ENCODE results near the gene SAMD1. TPM values are rescaled to one million over a fixed set of nuclear protein-coding genes. Genes with fewer than 3 reads are reported as not detected.

The SAMD1 gene
- total and polyA plus RNA-seq, 9 of the 15 experiments (the other 6 are each of a cell fraction or from before 2014, with no cell fraction given): 2.9 to 96.0 (median 43.5) TPM

DNA sequence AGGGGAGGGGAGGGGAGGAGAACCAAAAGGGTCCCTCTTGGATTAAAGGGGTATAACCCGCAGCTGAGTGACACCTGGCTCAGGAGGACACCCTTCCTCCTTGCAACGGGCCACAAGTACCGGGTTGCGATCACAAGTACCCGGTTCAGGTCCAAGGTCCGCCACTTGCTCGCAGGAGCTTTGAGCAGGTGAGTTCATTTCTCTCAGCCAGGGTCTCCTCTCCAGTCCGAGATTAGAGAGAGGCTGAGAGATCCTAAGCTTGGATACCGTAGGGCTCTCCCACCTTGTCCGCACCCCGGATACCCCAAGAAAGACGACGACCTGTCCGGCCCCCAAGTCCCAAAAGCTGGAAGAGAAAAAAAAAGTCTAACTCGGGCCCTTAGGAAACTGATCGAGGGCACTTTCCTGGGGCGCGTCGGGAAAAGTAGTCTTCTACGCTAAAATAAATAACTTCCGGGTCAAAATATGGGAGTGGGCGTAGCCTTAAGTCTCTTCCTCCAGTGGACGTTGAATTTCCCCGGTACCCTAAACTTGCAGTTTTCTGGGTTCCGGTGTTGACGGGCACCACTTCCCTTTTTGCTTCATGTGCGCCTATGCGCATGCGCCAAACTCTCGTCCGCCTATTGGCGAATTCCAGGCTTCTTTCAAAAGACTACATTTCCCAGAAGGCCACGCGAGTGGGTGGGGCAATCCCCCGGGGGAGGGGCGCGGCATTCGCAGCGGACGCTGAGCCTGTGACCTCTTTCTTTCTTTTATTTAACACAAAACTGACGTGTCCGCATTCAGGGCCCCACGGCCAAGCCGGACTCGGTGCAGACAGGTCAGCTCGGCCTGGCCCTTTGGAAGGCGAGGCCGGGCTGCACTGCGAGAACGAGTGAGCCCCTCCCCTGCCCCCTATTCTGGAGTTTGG lies 9.4 kb downstream of the SAMD1 start (continued):
- TF ChIP-seq PHF8 (IDR thresholded peaks at IDR 0.05; ENCODE audit: borderline replicate concordance, low read length) (peak; percentile 82; the same call in 1 of the 2 replicates), ZFP36 (IDR thresholded peaks at IDR 0.05; ENCODE audit: low read depth, low read length, partially characterized antibody) (no peak), ZNF143 (CRISPR knock-in tag; IDR thresholded peaks at IDR 0.05) (peak; percentile 92), HMGN3 (IDR thresholded peaks at IDR 0.05; ENCODE audit: borderline replicate concordance, extremely low read depth, insufficient read length, low read depth, low read length) (no peak), ZNF830 (CRISPR knock-in tag; IDR thresholded peaks at IDR 0.05) (0 out of 2 replicates have a peak, but pooled peaks have one; percentile 29), POLR2AphosphoS5 (IDR thresholded peaks at IDR 0.05; ENCODE audit: control insufficient read depth, insufficient read depth, low read depth, low read length) (peak; percentile 35), ZNF717 (CRISPR knock-in tag; IDR thresholded peaks at IDR 0.05) (no peak), BRCA1 (IDR thresholded peaks at IDR 0.05) (no peak), BRCA1 (CRISPR knock-in tag; IDR thresholded peaks at IDR 0.05) (no peak), ZNF584 (CRISPR knock-in tag; IDR thresholded peaks at IDR 0.05; ENCODE audit: low read depth) (no peak), EGR1 (conservative IDR thresholded peaks at IDR 0.05) (peak; percentile 75), TSC22D4 (tag; IDR thresholded peaks at IDR 0.05) (no peak), ZNF354B (CRISPR knock-in tag; IDR thresholded peaks at IDR 0.05) (no peak), CBFA2T2 (conservative IDR thresholded peaks at IDR 0.05) (no peak), ZNF24 (IDR thresholded peaks at IDR 0.05) (no peak), FOS (IDR thresholded peaks at IDR 0.05; ENCODE audit: extremely low read depth, insufficient read length) (peak; percentile 13), PCBP2 (IDR thresholded peaks at IDR 0.05; ENCODE audit: low read depth, low read length, poor library complexity, severe bottlenecking) (no peak), MTA2 (IDR thresholded peaks at IDR 0.05; ENCODE audit: low read depth) (peak; percentile 82), CREM (IDR thresholded peaks at IDR 0.05; ENCODE audit: low read depth) (peak; percentile 89), HDAC3 (IDR thresholded peaks at IDR 0.05; ENCODE audit: borderline replicate concordance, partially characterized antibody) (no peak), TEAD1 (CRISPR knock-in tag; IDR thresholded peaks at IDR 0.05) (peak; percentile 61 to 96), ZNF124 (CRISPR knock-in tag; IDR thresholded peaks at IDR 0.05) (no peak), SREBF1 (IDR thresholded peaks at IDR 0.05; ENCODE audit: borderline replicate concordance, low read depth, low read length) (no peak), ELF1 (tag; IDR thresholded peaks at IDR 0.05) (peak; percentile 98)
- TF ChIP-seq, protein P1, sequence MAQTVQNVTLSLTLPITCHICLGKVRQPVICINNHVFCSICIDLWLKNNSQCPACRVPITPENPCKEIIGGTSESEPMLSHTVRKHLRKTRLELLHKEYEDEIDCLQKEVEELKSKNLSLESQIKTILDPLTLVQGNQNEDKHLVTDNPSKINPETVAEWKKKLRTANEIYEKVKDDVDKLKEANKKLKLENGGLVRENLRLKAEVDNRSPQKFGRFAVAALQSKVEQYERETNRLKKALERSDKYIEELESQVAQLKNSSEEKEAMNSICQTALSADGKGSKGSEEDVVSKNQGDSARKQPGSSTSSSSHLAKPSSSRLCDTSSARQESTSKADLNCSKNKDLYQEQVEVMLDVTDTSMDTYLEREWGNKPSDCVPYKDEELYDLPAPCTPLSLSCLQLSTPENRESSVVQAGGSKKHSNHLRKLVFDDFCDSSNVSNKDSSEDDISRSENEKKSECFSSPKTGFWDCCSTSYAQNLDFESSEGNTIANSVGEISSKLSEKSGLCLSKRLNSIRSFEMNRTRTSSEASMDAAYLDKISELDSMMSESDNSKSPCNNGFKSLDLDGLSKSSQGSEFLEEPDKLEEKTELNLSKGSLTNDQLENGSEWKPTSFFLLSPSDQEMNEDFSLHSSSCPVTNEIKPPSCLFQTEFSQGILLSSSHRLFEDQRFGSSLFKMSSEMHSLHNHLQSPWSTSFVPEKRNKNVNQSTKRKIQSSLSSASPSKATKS (CRISPR knock-in tag; IDR thresholded peaks at IDR 0.05): no peak
- TF ChIP-seq, protein P2, sequence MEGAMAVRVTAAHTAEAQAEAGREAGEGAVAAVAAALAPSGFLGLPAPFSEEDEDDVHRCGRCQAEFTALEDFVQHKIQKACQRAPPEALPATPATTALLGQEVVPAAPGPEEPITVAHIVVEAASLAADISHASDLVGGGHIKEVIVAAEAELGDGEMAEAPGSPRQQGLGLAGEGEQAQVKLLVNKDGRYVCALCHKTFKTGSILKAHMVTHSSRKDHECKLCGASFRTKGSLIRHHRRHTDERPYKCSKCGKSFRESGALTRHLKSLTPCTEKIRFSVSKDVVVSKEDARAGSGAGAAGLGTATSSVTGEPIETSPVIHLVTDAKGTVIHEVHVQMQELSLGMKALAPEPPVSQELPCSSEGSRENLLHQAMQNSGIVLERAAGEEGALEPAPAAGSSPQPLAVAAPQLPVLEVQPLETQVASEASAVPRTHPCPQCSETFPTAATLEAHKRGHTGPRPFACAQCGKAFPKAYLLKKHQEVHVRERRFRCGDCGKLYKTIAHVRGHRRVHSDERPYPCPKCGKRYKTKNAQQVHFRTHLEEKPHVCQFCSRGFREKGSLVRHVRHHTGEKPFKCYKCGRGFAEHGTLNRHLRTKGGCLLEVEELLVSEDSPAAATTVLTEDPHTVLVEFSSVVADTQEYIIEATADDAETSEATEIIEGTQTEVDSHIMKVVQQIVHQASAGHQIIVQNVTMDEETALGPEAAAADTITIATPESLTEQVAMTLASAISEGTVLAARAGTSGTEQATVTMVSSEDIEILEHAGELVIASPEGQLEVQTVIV (CRISPR knock-in tag; IDR thresholded peaks at IDR 0.05; ENCODE audit: borderline replicate concordance): no peak
